HG02571 (cell line): Measurements from ENCODE around the gene COL4A6.
"Not testable (repeated sequence)": the region's sequence is repeated elsewhere in the genome, so short reads cannot be mapped to it uniquely, and the experiment has no call there.

Source experiments
- ATAC-seq: cut with Tn5 transposase; IDR thresholded peaks from one replicate; pipeline ENCODE4 v1.9.1; 2021; ENCODE audit warnings: mild to moderate bottlenecking, moderate library complexity; ENCODE audit not compliant: unreplicated experiment

The COL4A6 gene

DNA sequence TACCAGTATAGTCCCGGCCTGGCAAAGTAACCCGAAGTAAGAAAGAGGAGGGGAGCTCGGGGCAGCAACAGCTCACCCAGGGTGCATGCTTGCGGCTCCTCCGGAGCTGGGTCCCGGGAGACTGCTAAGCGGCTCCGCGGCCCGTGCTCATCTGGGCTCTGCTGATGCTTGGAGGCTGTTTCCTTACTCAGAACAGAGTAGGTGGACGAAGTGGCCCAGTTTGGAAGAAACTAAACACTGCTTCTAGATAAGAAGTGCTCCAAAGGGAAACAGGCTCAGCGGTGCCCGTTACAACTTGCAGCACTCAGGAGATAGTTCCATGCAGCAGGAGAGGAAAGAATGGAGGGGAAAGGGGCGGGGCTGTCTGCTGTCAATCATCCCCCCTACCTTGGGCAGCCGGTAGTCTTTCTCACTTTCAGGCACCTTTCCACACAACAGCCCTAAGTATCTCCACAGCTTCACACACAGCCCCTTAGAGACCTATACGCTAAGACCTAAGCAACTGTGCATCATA lies at the start of gene COL4A6:
Gene COL4A6 (minus strand): TSS at position 313 of the 514 bp plus-strand sequence. CDS start 226 bp downstream, at position 87.
- ATAC-seq: no peak

DNA sequence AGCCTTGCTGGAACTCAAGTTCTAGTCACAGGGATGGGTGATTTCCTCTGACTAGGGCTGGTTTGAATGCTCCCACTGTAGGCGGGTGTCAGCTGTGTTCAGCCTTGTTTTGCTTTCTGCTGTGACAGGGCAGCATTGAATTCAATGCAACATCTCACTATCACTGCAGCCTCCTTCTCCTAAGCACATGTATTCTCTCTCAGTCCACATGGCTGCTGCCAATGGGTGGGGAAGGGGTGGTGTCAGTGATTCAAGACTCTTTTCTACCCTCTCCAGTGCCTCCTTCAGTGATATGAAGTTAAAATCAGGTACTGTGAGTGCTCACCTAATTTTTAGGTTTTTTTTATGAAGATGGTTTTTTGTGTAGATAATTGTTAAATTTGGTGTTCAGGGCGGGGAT lies 47.7 kb upstream of the COL4A6 start:
- no peak for ATAC-seq

GRCh38 chrX:108484251-108484650 lies 46.0 kb upstream of the COL4A6 start:
- ATAC-seq: no peak

- not testable (repeated sequence) for ATAC-seq
Observed at GRCh38 chrX:108481528-108481927, 43.3 kb upstream of the COL4A6 start.

DNA sequence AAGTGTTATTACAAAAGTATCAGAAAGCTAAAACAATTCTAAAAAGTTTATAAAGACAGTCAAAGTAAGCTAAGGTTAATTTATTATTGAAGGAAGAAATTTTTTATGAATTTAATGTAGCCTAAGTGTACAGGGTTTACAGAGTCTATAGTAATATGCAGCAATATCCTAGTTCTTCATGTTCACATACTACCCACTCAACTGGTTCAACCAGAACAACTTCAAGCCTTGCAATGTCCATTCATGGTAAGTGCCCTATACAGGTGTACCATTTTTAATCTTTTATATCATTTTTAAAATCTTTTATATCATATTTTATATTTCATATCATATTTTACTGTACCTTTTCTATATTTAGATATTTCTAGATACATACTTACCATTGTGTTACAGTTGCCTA lies 35.8 kb upstream of the COL4A6 start:
- ATAC-seq: no peak

- ATAC-seq: no peak
Observed at GRCh38 chrX:108468486-108468885, 30.3 kb upstream of the COL4A6 start.

DNA sequence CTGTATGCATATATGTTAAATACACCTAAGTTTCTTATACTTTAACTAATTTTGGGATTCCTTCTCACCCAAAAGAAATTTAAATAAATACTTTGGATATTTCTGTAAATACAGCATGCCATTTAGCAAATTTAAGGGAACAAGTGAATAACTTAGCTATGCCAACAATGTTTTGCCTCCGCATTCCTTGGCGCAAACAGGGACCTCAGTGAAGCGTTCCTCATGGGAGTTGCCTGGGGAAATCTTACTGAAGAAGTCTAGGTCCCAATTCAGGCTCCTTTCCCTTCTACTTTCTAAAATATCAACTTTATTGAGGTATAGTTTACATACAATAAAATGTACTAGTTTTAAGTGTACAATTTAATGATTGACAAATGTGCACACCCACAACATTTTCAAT lies 26.4 kb upstream of the COL4A6 start:
- no peak for ATAC-seq

DNA sequence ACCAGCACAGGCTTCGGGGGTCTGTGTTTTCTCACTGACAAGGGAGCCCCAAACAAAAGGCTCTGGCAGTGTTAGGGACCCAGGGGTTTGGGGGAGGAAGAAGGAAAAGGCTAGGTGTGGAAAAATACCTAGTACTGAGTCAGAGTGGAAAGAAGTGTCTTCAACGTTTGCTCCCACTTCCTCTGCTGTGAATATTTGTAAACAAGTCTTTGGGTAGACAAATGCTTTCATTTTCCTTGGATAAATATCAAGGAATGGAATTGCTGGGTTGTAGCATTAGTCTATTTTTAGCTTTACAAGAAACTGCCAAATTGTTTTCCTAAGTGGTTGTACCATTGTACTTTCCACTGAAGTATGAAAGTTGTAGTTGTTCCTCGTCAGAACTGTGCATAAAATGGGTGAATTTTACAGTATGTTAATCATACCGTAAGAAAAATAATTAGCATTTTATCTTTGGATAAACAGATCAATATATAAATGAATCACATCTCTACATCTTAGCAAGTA lies 18.8 kb upstream of the COL4A6 start:
- ATAC-seq: no peak

DNA sequence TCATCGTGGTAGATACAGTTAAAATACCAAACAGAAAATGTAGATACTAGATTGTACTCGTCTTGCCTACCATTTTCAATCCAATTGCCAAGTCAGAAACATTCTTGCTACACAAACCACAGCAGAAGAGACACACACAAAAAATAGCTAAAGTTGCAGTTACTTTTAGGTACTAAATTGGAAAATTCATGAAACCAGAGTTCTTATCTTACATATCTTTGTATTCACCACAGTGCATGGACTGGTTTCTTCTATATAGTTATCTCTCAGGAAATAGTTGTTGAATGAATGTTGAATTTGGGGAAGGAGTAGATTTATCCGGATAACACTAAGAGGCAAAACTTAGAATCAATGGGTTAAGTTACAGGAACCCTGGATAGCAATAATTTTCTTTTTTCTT lies 15.6 kb upstream of the COL4A6 start:
- no peak for ATAC-seq

DNA sequence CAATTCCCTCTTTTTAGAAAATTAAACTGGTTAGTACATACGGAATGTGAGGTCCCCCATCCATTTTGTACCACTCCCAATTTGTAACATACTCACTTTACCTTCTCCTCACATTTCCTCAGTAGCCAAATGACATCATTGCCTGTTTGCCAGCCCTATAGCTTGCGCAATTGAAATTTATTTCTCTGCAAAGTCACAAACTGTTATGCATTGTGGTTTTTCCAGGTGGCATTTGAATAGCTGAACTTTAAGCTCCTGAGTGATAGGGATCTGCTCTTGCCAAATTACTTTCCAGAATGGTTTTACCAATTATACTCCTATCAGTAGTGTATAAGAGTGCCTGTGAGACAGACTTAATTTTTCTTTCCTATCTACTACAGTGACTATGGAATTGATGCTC lies 9.1 kb upstream of the COL4A6 start:
- no peak for ATAC-seq

GRCh38 chrX:108442901-108443464 lies 4.8 kb upstream of the COL4A6 start:
- no peak for ATAC-seq

DNA sequence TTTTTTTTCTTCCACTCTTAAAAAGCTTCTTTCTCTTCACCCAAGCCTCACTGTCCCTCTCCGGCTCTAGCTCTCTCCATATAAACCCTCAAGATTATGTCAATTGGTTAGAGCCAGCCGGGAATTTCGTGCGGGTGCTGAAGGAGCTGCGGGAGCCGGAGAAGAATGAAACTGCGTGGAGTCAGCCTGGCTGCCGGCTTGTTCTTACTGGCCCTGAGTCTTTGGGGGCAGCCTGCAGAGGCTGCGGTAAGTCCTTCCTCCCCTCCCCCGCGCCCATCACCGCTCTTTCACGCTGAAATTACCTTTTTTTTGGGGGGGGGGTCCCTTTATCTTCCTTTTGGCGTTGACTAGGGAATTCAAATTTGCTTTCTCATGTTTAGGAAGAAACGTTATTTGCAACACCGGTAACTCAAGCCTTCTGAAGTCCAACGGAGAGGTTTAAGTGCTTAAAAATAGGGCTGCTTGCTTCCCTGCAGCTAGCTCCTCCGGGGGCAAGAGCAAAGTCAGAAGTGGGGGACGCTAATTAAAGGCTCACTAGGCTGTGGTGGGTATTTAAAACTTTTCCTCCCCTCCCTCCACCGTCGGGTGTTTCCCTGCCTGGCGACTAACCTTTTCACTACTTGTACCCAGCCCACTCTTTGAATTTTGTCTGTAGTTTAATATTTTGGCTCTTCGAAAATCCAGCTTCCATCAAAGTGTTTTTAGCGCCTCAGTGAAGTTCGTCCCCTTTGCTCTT lies 1.9 kb upstream of the COL4A6 start:
- no peak for ATAC-seq

GRCh38 chrX:108439426-108439942 lies 1.3 kb upstream of the COL4A6 start, which contains the start of gene COL4A5:
Gene COL4A5, plus strand, starts transcription at chrX:108439838. Its CDS starts 288 bp downstream, at chrX:108440126.
- no peak for ATAC-seq

DNA sequence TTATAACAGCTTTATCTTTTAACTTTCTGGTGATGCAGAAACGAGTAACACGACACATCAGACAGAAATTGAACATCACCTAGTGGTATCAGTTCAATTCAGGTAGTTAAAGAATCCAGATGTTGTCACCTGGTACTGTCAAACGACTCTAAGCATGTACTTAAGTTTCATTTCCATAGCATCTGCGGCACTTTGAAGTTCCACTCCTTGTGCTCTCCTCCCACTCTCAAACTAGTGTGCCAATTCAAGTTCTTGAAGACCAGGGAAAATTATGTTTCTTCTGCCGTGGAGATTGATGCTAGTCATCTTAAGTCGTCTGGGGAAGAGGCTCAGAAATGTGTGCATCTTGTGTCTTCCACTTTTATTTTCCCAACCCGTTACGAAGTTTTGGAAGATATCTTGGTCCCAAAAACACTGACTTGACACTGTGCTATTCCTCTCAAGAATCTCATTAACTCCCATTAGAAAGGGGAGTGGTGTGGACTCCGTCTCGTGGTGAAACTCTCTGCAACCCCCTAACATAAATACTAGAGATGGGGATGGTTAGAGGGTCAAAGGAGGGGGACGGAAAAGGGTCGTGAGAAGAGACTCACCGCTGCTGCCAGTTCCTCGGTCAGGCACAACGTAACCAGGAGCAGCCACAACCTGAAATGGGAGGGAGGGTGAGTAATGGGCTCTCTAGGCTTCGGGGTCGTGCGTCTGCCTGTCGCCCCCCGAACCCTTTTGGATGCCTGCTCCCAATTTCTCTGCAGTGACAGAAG lies 693 bp downstream of the COL4A6 start:
- ATAC-seq: no peak

- ATAC-seq: no peak
Observed at GRCh38 chrX:108435261-108435660, 3.0 kb downstream of the COL4A6 start.

DNA sequence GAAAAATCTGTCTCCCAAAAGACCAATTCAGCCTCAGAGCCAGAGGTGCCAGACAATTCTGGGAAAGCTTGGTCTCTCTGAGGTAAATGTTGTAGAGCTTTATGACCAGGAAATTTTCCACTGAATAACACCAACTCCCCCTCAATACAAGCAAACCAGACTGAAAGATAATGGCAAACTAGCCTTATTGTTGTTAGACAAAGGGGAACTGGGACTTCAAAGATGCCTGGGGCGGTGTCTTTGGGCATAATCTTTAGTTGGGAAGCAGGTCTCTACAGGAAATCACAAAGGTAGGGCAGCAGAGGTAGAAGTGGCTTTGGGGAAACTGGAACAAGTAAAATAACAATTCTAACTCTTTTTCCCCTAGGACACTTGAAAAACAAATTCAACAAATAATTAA lies 12.0 kb downstream of the COL4A6 start:
- ATAC-seq: no peak

GRCh38 chrX:108420481-108420880 lies 17.7 kb downstream of the COL4A6 start:
- ATAC-seq: no peak

- no peak for ATAC-seq
Observed at GRCh38 chrX:108419401-108419800, 18.8 kb downstream of the COL4A6 start.

DNA sequence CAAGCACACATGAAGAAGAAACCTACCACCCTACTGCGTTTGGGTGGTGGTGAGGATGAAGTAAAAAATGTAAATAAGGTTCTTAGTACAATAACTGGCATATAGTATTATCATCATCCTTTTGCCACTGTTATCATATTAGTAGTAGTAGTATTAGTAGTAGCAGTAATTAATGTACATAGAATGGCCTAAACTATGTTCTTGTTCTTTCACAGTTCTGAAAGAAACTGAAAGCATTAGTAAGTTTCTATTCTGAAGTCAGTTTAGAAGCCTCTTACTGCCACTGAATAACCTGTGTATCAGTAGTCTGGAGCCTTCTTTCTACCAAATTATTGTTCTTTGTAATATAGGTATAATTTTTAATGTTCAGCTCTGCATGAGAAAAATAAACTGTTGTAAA lies 21.0 kb downstream of the COL4A6 start:
- ATAC-seq: no peak

DNA sequence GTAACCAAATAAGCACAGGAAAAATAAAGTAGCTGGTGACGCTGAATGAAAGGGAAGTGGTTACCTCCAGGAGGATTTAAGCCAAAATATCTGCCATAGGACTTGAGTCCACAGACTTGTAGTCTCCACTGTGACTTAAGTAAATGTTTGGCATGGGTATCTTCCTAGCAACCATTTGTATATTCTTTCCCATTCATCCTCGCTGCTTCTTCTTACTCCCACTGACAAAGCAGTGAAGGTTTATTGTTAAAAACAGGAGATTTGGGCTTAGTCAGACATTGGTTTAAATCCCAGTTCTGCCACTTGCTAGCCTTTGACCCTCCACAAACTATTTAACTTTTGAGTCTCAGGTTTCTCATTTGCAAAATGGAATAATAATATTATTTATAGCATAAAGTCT lies 22.3 kb downstream of the COL4A6 start:
- no peak for ATAC-seq

DNA sequence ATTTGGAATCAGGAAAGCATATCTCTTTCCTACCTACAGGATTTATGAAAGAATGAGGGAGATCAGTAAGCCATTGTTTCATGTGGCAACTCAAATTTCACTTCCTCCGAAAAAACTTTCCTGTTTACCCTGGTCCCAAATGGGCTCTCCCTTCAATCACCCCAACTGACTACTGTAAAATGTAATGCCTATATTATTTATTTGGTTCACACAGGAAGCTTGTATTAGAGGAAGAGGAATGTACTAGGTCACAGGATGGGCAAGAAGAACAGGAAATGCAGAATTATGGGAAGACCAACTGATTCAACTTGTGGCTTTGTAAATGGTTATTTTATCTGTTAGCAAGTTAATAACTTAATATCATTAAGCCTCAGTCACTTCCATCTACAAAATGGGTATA lies 23.1 kb downstream of the COL4A6 start:
- no peak for ATAC-seq
